ENCODE measurements around the gene ATP6V1B1.

The ATP6V1B1 gene

DNA sequence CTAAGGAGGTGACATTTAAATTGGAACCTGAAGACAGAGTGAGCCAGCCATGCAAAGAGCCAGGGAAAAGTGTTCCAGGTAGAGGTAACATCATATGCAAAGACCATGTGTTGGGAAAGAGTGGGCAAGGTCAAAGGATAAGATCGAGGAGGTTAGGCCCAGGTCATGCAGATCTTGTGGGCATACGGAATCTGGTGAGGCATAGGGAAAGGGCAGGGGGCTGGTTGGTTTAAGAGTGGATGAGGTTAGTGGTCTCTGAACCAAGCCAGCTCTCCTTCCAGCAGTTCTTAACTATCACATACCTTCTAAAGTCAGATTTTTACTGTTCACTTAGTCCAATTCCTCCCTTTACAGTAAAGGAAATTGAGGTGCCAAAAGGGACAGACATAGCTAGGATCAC lies 45.7 kb downstream of the ATP6V1B1 start:
- intact Hi-C loops (cut with DNase I) = no loop called here
- peak in 1 of 42 donors; percentile 5 for DNase-seq

DNA sequence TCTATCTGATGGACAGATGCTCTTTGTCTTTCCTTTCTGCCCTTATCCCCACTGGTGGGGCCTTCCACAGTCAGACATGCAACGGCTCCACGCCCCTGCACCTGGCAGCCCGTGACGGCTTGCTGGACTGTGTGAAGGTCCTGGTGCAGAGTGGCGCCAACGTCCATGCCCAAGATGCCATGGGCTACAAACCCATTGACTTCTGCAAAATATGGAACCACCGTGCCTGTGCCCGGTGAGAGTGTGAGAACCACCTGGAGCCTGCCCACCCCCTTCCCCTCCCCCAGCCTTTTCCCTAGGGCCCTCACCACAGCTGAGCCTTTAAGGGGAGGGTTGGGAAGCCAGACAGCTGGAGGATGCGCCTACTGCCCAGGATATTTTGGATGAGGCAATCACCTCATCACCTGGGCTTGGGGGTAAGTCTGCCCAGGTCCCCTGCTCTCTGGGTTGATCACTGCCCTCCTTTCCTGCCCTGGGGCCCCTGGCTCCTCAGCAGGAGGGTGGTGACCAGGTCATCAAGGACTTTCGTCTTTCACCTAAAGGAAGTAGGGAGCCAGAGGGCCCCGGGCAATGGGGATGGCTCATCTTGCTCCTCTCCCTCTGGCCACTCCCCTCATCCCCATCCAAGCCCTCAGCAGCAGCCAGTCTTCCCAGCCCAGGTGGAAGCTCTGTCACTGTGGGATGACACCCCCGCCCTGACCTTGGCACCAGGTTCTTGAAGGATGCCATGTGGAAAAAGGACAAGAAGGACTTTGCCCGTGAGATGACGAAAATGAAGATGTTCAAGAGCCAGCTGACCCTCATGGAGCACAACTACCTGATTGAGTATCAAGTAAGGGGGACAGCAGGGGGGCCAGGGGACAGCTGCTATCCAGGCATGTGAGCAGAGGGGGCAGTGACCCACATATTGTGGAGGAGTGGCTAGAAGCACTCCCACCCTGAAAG lies 46.4 kb downstream of the ATP6V1B1 start:
- intact Hi-C loops (cut with DNase I) = no loop called here
- peak in 4 of 42 donors; percentile 8 to 36 (median 26) for DNase-seq

DNA sequence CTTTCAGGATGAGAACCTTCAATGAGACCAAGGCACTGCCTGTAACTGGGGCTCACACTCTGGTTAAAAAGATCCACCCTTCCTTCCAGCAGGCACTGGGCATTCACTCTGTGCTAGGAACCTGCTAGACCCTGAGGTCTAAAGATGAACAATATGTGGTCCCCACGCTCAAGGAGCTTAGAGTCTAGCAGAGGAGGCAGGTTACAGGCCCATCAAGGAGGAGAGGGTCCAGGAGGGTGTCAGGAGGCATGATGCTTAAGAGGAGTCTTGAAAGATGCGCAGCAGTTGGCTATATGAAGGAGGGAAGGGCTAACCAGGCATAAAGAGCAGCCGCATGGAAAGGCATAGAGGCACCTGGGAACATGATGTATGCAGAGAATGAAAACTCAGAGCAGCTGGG lies 47.3 kb downstream of the ATP6V1B1 start:
- intact Hi-C loops (cut with DNase I) = no loop called here

DNA sequence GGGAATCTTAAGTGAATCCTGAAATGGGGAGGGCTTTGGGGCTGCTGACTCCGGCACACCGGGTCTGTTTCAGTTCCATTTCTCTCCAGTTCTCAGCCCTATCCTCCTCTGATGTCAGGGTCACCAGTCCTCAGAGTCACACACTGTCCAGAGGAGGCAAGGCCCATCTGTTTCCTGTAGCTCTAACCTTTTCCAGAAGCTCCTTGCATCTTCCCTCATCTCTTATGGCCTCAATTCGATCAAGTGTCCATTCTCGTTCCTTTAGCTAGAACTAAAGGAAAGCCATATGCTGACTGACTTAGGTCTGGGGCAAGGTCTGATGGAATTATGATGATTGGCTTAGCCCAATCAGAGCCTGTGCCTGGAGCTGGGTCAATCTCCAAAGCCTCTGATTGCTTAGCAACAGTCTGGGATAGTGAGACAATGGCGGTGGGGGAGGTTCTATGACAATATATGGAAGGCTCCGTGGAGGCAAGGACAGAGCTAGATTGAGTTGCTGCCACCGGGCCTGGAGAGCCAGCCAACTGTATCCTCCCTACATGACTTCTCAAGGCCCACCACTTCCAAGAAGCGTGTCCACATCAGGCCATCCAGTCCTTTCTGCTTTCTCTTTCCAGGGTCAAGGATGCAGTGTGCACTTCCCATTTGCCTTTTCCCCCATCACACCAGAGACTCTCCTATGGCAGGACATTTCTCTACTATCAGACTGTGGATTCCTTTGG lies 48.0 kb downstream of the ATP6V1B1 start:
- intact Hi-C loops (cut with DNase I) = no loop called here
- peak in 2 of 42 donors; percentile 10 to 15 for DNase-seq

More for the DNA sequence above, 47.3 kb downstream of the ATP6V1B1 start:
- DNase-seq = peak in 1 of 42 donors; percentile 4

DNA sequence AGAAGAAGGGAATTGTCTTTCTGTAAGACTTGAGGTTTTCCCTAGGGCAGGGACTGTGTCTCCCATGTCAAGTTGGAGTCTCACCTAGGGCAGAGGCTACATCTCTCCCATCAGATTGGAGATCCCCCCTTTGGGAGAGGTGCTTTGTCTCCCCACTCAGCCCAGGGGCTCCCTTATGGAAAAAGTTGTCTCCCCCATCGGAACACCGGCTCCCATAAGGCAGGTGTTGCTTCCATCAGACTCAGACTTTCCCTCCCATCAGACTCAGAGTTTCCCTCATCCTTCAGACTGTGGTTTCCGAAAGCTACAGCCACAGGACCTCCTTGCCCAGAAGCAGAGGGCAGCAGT lies 48.5 kb downstream of the ATP6V1B1 start:
- peak in 2 of 42 donors; percentile 2 to 3 for DNase-seq
- intact Hi-C loops (cut with DNase I) = no loop called here

DNA sequence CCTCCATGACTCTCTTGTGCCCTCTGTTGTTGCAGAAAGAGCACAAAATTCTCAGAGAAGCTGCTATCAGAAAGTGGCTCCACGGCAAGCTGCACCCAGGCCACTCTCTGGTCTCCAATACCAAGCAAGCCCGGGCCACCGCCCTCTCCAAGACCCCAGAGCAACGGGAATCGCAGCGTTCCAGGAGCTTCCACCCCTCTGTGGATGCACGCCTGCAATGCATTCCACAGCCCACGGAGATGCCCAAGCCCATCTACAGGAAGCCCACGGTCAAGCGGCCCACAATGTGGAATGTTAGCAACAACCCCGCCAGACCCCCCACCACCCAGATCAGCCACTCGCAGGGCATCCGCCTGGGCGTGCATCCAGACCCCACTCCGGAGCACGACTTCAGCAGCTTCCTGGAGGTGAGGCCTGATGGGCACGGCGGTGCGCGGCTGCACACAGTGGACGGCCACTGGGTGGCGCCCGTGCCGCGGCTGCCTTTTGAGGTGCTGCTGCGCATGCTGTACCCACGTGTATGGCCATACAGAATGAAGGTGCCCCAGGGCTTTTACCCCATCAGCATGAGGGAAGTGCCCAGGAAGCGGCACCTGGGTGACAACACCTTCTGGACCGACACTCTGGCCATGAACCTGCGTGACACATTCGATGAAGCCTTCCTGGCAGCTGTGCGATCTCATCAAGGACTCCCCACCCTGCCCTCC lies 49.0 kb downstream of the ATP6V1B1 start:
- intact Hi-C loops (cut with DNase I) = no loop called here
- DNase-seq = peak in 37 of 42 donors; percentile 15 to 85 (median 56)

DNA sequence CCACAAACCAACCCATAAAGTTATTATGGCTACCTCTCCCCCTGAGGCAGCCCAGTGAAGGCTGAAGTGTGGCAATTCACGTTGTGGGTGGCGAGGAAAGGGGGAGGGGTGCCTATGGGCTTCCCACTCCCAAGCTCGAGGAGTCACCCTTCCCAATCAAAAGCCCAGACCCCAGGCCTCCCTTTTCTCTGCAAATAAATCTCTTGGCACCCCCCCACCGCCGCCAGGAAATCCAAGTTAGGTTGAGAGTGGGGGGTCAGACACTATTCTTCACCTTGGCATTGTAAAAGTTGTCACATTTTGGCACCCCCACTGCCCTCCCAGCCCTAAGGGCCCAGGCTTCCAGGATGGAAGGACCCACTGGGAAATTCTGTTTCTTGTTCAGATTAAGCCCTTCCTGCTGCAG lies 49.6 kb downstream of the ATP6V1B1 start:
- peak in 4 of 42 donors; percentile 2 to 30 (median 8) for DNase-seq
- intact Hi-C loops (cut with DNase I) = no loop called here

DNA sequence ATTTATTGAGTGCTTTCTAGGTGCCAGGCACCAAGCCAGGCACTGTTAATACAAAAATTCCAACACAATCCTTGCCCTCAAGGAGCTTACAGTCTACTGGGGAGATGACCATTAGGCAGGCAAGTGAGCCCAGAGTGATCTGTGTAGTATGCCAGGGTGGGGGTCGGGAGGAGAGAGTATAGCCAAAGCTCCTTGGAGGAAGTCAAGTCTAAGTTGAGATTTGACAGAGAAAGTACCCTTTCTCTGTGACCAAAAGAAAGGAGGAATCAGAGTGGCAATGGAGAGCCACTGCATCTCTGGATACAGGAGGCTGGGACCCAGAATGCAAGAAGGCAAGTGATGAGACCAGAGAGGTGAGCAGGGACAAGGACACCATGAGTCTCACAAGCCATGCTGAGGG lies 50.3 kb downstream of the ATP6V1B1 start:
- peak in 3 of 42 donors; percentile 7 to 13 (median 9) for DNase-seq
- intact Hi-C loops (cut with DNase I) = no loop called here

DNA sequence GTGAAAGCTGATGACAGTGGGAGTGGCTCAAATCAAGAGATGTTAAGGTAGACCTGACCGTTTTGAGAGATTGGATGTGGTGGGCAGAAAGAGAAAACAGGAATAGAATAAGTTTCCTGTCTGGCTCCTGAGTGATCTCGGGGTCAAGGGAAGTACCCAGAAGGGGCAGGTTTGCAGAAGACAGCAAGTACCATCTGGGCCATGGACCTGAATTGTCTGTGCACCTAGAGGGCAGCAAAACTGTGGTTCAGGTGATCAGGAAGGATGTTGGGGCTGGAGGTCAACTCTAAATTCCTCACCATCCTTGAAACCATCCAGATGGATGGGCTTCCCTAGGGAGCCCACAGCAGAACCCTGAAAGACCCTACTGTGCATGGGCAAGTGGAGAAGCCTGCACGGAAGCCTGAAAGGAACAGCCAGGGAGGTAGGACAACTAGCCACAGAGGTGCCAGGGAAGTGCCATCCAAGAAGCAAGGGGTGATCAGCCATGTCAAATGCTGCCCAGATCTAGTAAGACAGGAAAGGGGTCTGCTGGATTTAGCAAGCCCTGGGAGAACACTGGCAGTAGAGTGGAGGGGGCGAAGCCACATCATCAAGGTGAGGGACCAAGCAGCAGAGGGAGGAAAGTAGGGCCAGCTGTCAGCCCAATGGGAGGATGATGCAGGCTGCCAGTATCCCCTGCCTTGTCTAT lies 50.9 kb downstream of the ATP6V1B1 start:
- DNase-seq = peak in 5 of 42 donors; percentile 1 to 22 (median 10)
- intact Hi-C loops (cut with DNase I) = no loop called here

DNA sequence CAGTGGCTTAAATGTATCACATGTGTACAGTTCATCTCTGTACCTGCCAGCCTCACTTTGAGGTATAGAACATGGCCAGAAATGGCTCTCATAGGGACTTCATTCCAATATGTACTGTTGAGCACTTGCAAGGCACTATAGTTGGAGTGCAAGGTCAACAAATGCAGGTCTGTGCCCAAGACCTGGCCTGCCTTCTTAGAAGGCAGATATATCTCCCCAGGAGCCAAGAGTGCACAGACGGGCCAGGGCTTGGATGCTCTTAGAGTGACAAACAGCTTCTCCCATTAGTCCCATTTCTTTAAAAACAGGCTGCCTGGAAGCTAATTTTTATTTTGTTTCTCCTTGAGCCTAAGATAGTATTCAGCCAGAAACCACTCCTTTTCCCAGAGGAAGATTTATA lies 51.7 kb downstream of the ATP6V1B1 start:
- intact Hi-C loops (cut with DNase I) = no loop called here
- peak in 2 of 42 donors; percentile 7 to 15 for DNase-seq

DNA sequence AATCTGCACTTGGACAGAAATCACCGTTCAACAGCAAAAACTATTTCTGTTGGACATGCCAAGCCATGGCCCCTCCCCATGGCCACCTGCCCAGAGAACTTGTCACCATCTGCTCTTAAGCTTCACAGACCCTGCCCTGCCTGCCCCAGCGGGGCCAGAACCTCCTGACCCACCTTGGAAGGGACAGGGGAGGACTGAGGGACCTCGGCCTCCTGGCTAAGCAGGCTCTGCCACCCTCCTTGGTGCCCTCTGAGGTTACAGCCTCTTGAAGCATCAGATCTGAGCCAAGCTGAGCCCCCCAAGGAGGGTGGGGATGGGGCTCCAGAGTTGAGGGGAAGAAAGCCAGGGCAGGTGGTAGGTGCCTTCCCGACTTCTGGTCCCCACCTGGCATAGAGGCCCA lies 52.5 kb downstream of the ATP6V1B1 start:
- intact Hi-C loops (cut with DNase I) = no loop called here
- peak in 8 of 42 donors; percentile 5 to 34 (median 16) for DNase-seq

DNA sequence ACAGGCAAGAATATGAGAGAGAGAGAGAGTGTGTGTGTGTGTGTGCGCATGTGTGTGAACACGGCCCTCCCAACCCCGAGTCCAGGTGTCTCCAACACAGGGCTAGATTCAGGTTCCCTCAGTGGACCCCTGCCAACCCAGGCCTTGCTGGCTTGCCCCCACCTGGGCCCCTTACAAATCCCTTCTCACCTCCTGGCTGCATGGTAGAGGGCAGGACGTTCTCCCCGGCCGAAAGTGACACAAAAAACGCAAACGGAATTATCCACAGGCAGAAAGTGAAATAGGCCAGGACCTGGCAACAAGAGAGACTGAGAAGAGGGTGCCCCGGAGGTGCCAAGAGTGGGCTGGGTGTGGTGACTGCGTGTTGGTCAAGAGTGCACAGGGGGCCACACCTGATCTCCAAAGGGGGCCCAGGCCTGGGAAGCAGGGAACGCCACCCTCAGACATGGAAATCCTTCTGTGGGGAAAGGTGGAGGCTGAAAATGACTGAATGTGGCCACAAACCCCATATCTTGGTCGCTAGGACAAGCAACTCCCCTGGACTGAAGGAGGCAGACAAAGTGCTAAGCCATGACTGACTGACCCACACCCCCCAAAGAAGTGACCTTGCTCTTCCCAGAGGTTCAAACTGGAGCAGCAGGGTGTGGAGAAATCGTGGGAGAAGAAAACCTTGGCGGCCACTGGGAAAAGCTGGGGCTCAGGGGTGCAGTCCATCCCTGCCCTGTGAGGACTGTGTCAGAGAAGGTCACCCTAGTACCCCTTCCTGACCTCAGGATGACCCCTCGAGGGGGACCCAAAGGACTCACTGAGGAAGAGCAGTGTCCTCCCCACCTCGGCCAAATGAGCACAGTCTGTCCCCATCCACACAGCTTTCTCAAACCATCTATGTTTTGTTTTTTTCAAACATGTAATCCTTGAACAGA lies 53.3 kb downstream of the ATP6V1B1 start:
- peak in 6 of 42 donors; percentile 2 to 29 (median 14) for DNase-seq
- intact Hi-C loops (cut with DNase I) = no loop called here

DNA sequence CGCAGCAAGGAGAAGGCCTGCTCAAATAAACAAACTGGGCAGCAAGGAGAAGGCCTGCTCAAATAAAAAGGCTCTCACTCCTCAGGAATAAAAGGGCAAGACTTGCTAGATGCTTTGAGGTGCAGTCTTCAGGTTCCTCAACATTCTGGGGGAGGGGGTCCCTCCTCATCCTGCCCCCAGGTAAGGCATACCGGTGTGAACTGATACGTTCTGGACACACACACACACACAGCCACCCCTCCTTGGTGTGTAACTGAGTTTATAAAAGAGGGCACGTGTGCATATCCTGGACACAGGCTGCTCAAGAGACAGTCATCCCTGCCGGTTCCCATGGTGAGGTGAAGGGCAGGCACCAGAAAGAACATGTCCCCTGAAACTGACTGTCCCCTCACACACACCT lies 54.5 kb downstream of the ATP6V1B1 start:
- DNase-seq = peak in 4 of 42 donors; percentile 6 to 23 (median 13)
- intact Hi-C loops (cut with DNase I) = no loop called here

DNA sequence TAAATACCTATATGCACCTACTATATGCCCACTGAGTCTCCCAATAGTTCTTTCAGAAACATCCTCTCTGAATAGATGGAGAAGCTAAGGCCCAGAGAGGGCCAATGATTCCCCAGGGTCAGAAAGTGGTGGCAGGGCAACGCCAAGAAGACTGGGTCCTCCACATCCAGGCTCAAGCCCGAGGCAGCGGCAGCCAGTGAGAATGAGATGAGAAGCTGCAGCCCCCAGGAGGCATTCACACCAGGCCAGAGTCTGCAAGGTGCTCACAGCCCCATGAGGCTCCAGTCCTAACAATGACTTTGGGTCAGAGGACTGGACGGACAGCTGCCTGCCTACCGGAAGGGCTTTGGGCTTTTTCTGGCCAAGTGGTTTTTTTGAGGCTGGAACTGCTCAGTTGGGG lies 55.4 kb downstream of the ATP6V1B1 start:
- DNase-seq = peak in 3 of 42 donors; percentile 7 to 30 (median 15)

DNA sequence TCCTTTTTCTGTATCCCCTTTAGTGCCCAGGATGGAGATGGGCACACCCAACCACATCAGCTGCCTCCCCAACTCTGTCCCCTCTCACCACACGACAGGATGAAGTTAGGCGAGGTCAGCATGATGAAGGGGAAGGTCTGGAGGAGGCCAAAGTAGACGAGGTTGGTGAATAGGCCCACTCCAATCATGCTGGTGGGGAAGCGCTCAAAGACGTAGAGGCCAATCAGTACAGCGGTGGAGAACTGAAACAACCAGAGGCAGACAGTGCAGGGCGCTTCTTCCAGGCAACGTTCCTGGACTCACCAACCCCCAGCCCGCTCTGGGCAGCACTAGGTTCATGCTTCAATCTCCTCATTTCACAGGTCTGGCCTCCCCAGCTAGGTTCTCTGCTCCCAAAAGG lies 56.0 kb downstream of the ATP6V1B1 start:
- intact Hi-C loops (cut with DNase I) = no loop called here
- DNase-seq = peak in 1 of 42 donors; percentile 23

More for the DNA sequence above, 55.4 kb downstream of the ATP6V1B1 start:
- intact Hi-C loops (cut with DNase I) = no loop called here

DNA sequence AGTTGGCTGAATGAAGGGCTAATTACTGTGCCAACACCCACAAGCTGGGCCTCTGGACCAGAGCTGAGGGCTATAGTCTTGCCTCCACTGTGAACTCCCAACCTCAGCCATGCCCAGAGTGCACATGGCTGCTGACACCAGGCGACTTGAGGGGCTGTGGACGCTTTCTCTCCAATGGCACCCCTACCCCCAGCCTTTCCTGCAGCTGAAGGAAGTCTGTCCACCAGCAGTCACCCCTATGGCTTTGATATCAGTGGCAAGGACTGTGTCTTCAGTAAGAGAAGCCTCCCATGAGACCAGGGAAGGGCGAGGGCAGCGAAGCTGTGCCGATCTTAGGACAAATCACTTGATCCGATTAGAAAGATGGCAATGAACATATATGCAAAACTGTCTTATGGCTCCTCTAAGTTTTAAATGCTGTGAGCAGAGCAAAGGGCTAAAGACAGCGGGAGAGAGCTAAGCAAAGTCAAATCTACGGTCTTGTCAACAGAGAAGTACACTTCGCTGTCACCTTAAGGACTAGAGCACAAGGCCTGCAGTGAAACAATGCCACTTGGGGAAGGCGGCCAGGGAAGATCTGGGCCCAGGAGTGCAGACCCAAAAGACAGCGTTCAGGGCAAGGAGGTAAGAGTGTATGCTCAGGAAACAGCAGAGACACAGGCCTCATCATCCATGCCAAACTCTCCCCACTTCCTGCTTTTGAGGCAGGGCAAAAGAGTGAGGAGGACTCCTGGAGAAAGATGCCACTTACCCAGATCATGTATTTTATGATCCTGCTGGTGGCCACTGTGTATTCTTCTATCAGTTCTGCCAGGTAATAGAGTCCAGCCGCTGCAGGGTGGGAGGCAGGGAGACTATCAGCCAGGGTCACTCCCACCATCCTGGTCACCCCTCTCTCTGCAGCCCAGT lies 57.5 kb downstream of the ATP6V1B1 start:
- peak in 2 of 42 donors; percentile 18 to 21 for DNase-seq
- intact Hi-C loops (cut with DNase I) = no loop called here
